Sigmoid colon (tissue), 4 donors: ENCODE data around the gene SLC19A1.

Source experiments
- CTCF ChIP-seq, 4 experiments: fragments of 450-650 bp in 3 of 4; fragments of 200-600 bp in 1 of 4; IDR thresholded peaks; one replicate each; pipeline ENCODE4 v1.5.1; 2016 to 2019; ENCODE audit warnings: antibody characterized with exemption in 4 of 4, mild to moderate bottlenecking in 3 of 4, moderate library complexity in 2 of 4
- EP300 ChIP-seq, 4 donors: sonication (generic); formaldehyde crosslinking; IDR thresholded peaks; one replicate each; pipeline ENCODE4 v1.6.1; 2017; ENCODE audit warnings: antibody characterized with exemption in 4 of 4

GRCh38 chr21:45475797-45476570 lies 66.3 kb downstream of the SLC19A1 start:
- TF ChIP-seq CTCF (IDR thresholded peaks at IDR 0.05) = no peak
- TF ChIP-seq EP300 (IDR thresholded peaks at IDR 0.05) = no peak
